ENCODE data around the gene OR56A4.
"Not testable (repeated sequence)": the region's sequence is repeated elsewhere in the genome, so short reads cannot be mapped to it uniquely, and the experiment has no call there.

The OR56A4 gene

GRCh38 chr11:5967708-5968107 lies 39.0 kb downstream of the OR56A4 start:
- Histone ChIP-seq H3K9ac (ENCODE audit: low read length in 5 of 5) (no peak overlapping the region), H3K9me3 (ENCODE audit: control insufficient read depth in 5 of 5, low read length in 5 of 5) (peaks cover 0 to 10% (median 4%) of the 10 kb centered on the region in 5 donors), H3K36me3 (ENCODE audit: control insufficient read depth in 5 of 5, insufficient read depth in 5 of 5, low read length in 5 of 5) (no peaks in the 10 kb centered on the region), H3K27me3 (ENCODE audit: control insufficient read depth in 5 of 5, insufficient read depth in 4 of 5, low read length in 5 of 5) (peaks cover 0 to 6% (median 0%) of the 10 kb centered on the region in 5 donors), H3K27ac (ENCODE audit: low read depth, low read length) (no peak overlapping the region), H3K4me3 (ENCODE audit: low read depth in 1 of 5, low read length in 5 of 5) (no peak overlapping the region), H3K4me1 (ENCODE audit: control insufficient read depth in 5 of 5, insufficient read depth in 5 of 5, low read length in 5 of 5) (no peaks in the 10 kb centered on the region)

GRCh38 chr11:5966958-5967357 lies 39.8 kb downstream of the OR56A4 start:
- no peak overlapping the region for H3K4me3 ChIP-seq (ENCODE audit: low read depth in 1 of 5, low read length in 5 of 5)
- peaks cover 0 to 6% (median 0%) of the 10 kb centered on the region in 5 donors for H3K27me3 ChIP-seq (ENCODE audit: control insufficient read depth in 5 of 5, insufficient read depth in 4 of 5, low read length in 5 of 5)
- peaks cover 0 to 10% (median 4%) of the 10 kb centered on the region in 5 donors for H3K9me3 ChIP-seq (ENCODE audit: control insufficient read depth in 5 of 5, low read length in 5 of 5)
- no peaks in the 10 kb centered on the region for H3K4me1 ChIP-seq (ENCODE audit: control insufficient read depth in 5 of 5, insufficient read depth in 5 of 5, low read length in 5 of 5)
- H3K9ac ChIP-seq (ENCODE audit: low read length in 5 of 5) = no peak overlapping the region
- no peaks in the 10 kb centered on the region for H3K36me3 ChIP-seq (ENCODE audit: control insufficient read depth in 5 of 5, insufficient read depth in 5 of 5, low read length in 5 of 5)
- no peak overlapping the region for H3K27ac ChIP-seq (ENCODE audit: low read depth, low read length)

DNA sequence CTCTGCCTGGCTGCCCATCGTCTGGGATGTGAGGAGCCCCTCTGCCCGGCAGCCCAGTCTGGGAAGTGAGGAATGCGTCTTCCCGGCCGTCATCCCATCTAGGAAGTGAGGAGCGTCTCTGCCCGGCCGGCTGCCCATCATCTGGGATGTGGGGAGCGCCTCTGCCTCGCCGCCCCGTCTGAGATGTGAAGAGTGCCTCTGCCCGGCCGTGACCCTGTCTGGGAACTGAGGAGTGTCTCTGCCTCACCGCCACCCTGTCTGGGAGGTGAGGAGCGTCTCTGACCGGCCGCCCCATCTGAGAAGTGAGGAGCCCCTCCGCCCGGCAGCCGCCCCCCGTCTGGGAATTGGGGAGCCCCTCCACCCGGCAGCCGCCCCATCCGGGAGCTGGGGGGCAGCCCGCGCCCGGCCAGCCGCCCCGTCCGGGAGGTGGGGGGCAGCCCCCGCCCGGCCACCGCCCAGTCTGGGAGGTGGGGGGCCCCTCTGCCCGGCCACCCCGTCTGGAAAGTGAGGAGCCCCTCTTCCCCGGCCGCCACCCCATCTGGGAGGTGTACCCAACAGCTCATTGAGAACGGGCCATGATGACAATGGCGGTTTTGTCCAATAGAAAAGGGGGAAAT lies 45.9 kb downstream of the OR56A4 start:
- peaks cover 0 to 13% (median 10%) of the 10 kb centered on the region in 5 donors for H3K9me3 ChIP-seq (ENCODE audit: control insufficient read depth in 5 of 5, low read length in 5 of 5)
- not testable (repeated sequence) for H3K4me3 ChIP-seq (ENCODE audit: low read depth in 1 of 5, low read length in 5 of 5); H3K27ac ChIP-seq (ENCODE audit: low read depth, low read length); H3K9ac ChIP-seq (ENCODE audit: low read length in 5 of 5); H3K4me1 ChIP-seq (ENCODE audit: control insufficient read depth in 5 of 5, insufficient read depth in 5 of 5, low read length in 5 of 5); H3K36me3 ChIP-seq (ENCODE audit: control insufficient read depth in 5 of 5, insufficient read depth in 5 of 5, low read length in 5 of 5); H3K27me3 ChIP-seq (ENCODE audit: control insufficient read depth in 5 of 5, insufficient read depth in 4 of 5, low read length in 5 of 5)

GRCh38 chr11:5955586-5955985 lies 51.2 kb downstream of the OR56A4 start:
- Histone ChIP-seq H3K4me3 (ENCODE audit: low read depth in 1 of 5, low read length in 5 of 5) (no peak overlapping the region), H3K9me3 (ENCODE audit: control insufficient read depth in 5 of 5, low read length in 5 of 5) (peaks cover 0 to 8% (median 0%) of the 10 kb centered on the region in 5 donors), H3K4me1 (ENCODE audit: control insufficient read depth in 5 of 5, insufficient read depth in 5 of 5, low read length in 5 of 5) (no peaks in the 10 kb centered on the region), H3K27ac (ENCODE audit: low read depth, low read length) (no peak overlapping the region), H3K27me3 (ENCODE audit: control insufficient read depth in 5 of 5, insufficient read depth in 4 of 5, low read length in 5 of 5) (no peaks in the 10 kb centered on the region), H3K36me3 (ENCODE audit: control insufficient read depth in 5 of 5, insufficient read depth in 5 of 5, low read length in 5 of 5) (no peaks in the 10 kb centered on the region), H3K9ac (ENCODE audit: low read length in 5 of 5) (no peak overlapping the region)
